Naive thymus-derived CD8-positive, alpha-beta T cell (primary cell): ENCODE measurements around the gene ANKRD37. TPM values are rescaled to one million over a fixed set of nuclear protein-coding genes. Genes with fewer than 3 reads are reported as not detected.

Source experiments
- ATAC-seq, 2 donors: fragments of 150-1000 bp; cut with Tn5 transposase in 1 of 2; sonication (Bioruptor Pico), chemical (Tn5 transposase) in 1 of 2; 1 replicate in 1 of 2; 2 replicates in 1 of 2; pipeline ENCODE4 v1.10.0; 2021; ENCODE audit warnings: mild to moderate bottlenecking in 2 of 2, moderate library complexity in 2 of 2
- POLR2A ChIA-PET: fragments of 350-600 bp; sonication (Branson Sonifier 250); formaldehyde crosslinking; loops from one replicate; lab custom pipeline; 2021; ENCODE audit warnings: antibody characterized with exemption; lab: Charles Lee
- DNase-seq, 10 donors: peaks; one replicate each; pipeline versions ENCODE4 v3.0.0 to v3.0.0-alpha.2; 2020 to 2022
- H3K27ac Mint-ChIP-seq, 10 donors: one replicate each; pipeline ENCODE4 v1.8.0; 2020 to 2022; ENCODE audit warnings: mild to moderate bottlenecking in 10 of 10, mixed read lengths in 10 of 10, moderate library complexity in 4 of 10, inconsistent platforms in 1 of 10
- H3K27me3 Mint-ChIP-seq, 5 donors: one replicate each; pipeline ENCODE4 v1.8.0; 2021 to 2022; ENCODE audit warnings: mixed read lengths in 5 of 5
- H3K36me3 Mint-ChIP-seq, 3 donors: one replicate each; pipeline ENCODE4 v1.8.0; 2020 to 2022; ENCODE audit warnings: mixed read lengths in 3 of 3, mild to moderate bottlenecking in 2 of 3, inconsistent platforms in 1 of 3
- H3K4me1 Mint-ChIP-seq, 4 donors: one replicate each; pipeline ENCODE4 v1.8.0; 2021 to 2022; ENCODE audit warnings: mixed read lengths in 4 of 4
- H3K4me3 Mint-ChIP-seq, 10 donors: one replicate each; pipeline ENCODE4 v1.8.0; 2020 to 2022; ENCODE audit warnings: mild to moderate bottlenecking in 10 of 10, mixed read lengths in 10 of 10, moderate library complexity in 6 of 10, inconsistent platforms in 1 of 10
- H3K9me3 Mint-ChIP-seq, 9 donors: one replicate each; pipeline ENCODE4 v1.8.0; 2020 to 2022; ENCODE audit warnings: mixed read lengths in 9 of 9, mild to moderate bottlenecking in 3 of 9, inconsistent platforms in 1 of 9, moderate library complexity in 1 of 9
- polyA plus RNA-seq, 3 donors: library from polyadenylated mRNA; unstranded; fragments of 300-500 nt; fragmentation: Illumina TruSeq; gene quantifications; one replicate each; pipeline ENCODE4 v1.2.3, GENCODE V29; 2021
- total RNA-seq, 8 experiments: library from RNA in 2 of 8; stranded (reverse) in 2 of 8; gene quantifications; one replicate each; pipeline ENCODE4 v1.2.3 and lab custom pipeline; 2021 to 2026

The ANKRD37 gene
- total and polyA plus RNA-seq, 5 experiments from 2014 or later: 5.0 to 12.4 (median 9.9) TPM

DNA sequence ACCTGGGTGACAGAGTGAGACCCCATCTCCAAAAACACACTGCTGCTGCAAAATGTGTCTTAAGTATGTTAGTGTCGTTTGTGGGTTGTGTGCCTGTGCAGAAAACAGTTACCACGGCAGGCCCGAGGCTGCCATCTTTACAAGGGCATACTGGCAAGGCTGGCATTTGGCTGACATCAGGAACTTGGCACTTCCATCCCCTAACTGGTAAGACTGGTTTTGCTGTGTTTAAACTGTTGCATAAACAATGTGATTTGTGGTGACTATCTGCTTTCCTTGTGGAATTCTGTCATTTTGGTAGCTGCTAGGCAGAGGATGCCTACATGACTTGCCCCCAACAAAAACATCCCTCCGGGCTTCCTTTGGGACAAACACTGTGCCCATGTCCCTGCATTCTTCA is 13.2 kb upstream of the ANKRD37 start:
- Mint-ChIP-seq H3K9me3 (peaks cover 0 to 15% (median 13%) of the 10 kb centered on the region in 9 donors), H3K4me1 (peaks cover 2 to 12% (median 11%) of the 10 kb centered on the region in 4 donors), H3K27me3 (peaks cover 4 to 25% (median 7%) of the 10 kb centered on the region in 5 donors), H3K4me3 (no peak overlapping the region), H3K27ac (no peak overlapping the region), H3K36me3 (peaks cover 0 to 16% (median 13%) of the 10 kb centered on the region in 3 donors)
- ATAC-seq (no peak), DNase-seq (no peak)
- POLR2A ChIA-PET: no interaction called here

DNA sequence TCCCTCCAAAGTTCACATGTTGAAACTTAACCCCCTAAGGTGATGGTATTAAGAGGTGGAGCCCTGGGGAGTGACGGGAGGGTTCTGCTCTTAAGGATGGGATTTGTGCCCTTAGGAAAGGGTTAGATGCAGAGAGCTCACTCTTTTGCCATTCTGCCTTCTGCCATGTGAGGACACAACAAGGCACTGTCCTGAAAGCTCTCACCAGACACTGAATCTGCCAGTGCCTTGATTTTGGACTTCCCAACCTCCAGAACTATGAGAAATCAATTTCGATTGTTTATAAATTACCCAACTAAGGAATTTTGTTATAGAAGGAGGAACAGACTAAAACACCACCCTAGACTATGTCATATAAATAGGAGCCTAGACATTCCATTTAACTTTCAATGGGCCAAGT is 12.6 kb upstream of the ANKRD37 start:
- POLR2A ChIA-PET: interaction anchor here (2.9 kb wide), 1 partner anchor 12 kb away, joined by 11 read pairs; the partner anchor contains the start of genes ANKRD37 and LRP2BP
- no peak overlapping the region for H3K27ac Mint-ChIP-seq

DNA sequence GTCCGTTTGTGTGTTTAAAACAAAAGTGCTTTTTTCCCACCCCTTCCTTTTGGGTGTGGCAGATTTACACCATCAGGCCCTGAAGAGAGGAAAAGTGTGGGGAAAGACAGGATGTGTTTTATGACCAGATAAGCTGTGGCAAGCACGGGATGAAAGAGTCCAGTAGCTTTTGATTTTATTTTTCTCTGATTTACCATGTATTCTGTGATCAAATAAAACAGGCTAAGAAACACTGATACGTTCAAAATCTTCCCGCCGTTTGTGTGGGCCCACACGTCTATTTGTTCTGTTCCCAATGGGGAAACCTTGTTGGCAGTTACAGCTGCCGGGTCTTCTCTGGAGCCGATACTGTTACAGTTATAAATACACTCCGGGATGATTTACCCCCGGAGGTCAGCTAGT is 11.7 kb upstream of the ANKRD37 start:
- H3K9me3 Mint-ChIP-seq: peaks cover 0 to 15% (median 13%) of the 10 kb centered on the region in 9 donors
- H3K4me1 Mint-ChIP-seq: peaks cover 2 to 12% (median 11%) of the 10 kb centered on the region in 4 donors
- peak overlapping the region in 7 of 10 donors; percentile 25 to 48 (median 38) for H3K4me3 Mint-ChIP-seq
- DNase-seq (no peak), ATAC-seq (no peak)
- peak overlapping the region in 1 of 10 donors; percentile 24 for H3K27ac Mint-ChIP-seq
- peaks cover 0 to 13% (median 12%) of the 10 kb centered on the region in 3 donors for H3K36me3 Mint-ChIP-seq
- H3K27me3 Mint-ChIP-seq: peaks cover 4 to 25% (median 7%) of the 10 kb centered on the region in 5 donors
- POLR2A ChIA-PET: interaction anchor here (2.9 kb wide), 1 partner anchor 11 kb away, joined by 11 read pairs; the partner anchor contains the start of genes ANKRD37 and LRP2BP

More for the DNA sequence above, 12.6 kb upstream of the ANKRD37 start:
- peaks cover 0 to 15% (median 13%) of the 10 kb centered on the region in 9 donors for H3K9me3 Mint-ChIP-seq
- no peak overlapping the region for H3K4me3 Mint-ChIP-seq
- H3K4me1 Mint-ChIP-seq: peaks cover 2 to 12% (median 11%) of the 10 kb centered on the region in 4 donors
- H3K36me3 Mint-ChIP-seq: peaks cover 0 to 13% (median 13%) of the 10 kb centered on the region in 3 donors
- H3K27me3 Mint-ChIP-seq: peaks cover 4 to 25% (median 7%) of the 10 kb centered on the region in 5 donors
- ATAC-seq: no peak
- DNase-seq: no peak

DNA sequence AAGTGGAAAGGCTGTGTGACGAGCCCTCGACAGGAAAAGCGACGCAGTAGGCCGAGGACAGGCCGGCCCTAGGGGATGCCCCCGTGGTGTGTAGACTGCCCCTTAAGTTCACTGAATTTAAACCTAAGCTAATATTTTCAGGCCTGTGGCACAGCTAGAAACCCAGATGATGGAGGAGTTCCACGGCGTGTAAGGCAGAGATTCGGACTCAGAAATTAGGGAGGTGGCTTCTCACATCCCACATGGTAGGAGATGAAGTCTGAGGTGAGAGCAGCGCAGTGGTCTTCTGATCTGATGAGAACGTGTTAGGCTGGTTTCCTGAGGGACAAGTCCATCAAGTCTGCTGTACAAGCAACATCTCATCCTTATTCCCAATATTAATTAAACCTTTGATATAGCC is 8.7 kb upstream of the ANKRD37 start:
- H3K4me3 Mint-ChIP-seq: no peak overlapping the region
- H3K4me1 Mint-ChIP-seq: peaks cover 2 to 14% (median 12%) of the 10 kb centered on the region in 4 donors
- H3K36me3 Mint-ChIP-seq: peaks cover 0 to 5% (median 1%) of the 10 kb centered on the region in 3 donors
- H3K27me3 Mint-ChIP-seq: peaks cover 4 to 25% (median 7%) of the 10 kb centered on the region in 5 donors
- POLR2A ChIA-PET: interaction anchor here (1.3 kb wide), 1 partner anchor 9 kb away, joined by 4 read pairs; the partner anchor contains the start of gene ANKRD37
- peaks cover 0 to 5% (median 0%) of the 10 kb centered on the region in 9 donors for H3K9me3 Mint-ChIP-seq
- no peak overlapping the region for H3K27ac Mint-ChIP-seq
- DNase-seq (no peak), ATAC-seq (no peak)

DNA sequence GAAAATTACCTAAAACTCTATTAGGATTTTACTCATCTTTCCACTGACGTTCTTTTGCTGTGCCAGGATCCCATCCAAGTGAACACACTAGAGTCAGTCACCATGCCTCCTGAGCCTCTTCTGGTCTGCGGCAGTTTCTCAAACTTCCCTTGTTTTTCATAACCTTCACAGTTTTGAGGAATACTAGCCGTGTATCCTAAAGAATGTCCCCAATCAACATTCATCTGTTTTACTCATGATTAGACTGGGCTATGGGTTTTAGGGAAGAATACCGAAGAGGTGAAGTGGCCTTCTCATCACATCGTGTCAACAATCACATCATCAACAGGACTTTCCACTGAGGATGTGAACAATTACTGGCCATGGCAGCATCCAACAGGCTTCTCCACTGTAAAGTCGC is 5.7 kb upstream of the ANKRD37 start:
- ATAC-seq (no peak), DNase-seq (no peak)
- H3K4me1 Mint-ChIP-seq: peaks cover 8 to 18% (median 16%) of the 10 kb centered on the region in 4 donors
- H3K27ac Mint-ChIP-seq: no peak overlapping the region
- H3K27me3 Mint-ChIP-seq: peaks cover 0 to 2% (median under 1%) of the 10 kb centered on the region in 5 donors
- H3K9me3 Mint-ChIP-seq: peaks cover 0 to 1% (median 0%) of the 10 kb centered on the region in 9 donors
- POLR2A ChIA-PET: no interaction called here
- no peak overlapping the region for H3K4me3 Mint-ChIP-seq
- H3K36me3 Mint-ChIP-seq: no peaks in the 10 kb centered on the region

DNA sequence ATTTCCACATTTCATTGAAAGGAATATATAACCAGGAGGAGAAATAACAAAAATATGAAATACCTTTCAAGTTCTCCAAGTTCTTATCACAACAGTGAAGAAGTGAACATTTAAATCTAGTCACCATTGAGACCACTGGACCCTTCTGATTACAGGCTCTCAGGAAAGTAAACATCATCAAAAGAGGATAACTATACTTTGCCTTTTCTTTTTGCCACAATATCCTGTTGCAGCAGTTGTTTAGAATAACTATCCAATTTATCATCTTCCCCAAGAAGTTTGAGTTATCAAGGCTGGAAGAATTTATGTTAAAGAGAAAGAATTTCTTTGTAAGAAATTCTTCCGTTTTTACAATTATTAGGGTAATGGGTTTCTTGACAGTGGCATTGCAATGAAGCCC is 4.5 kb upstream of the ANKRD37 start:
- no peak overlapping the region for H3K4me3 Mint-ChIP-seq
- POLR2A ChIA-PET: no interaction called here
- ATAC-seq (no peak), DNase-seq (no peak)
- H3K36me3 Mint-ChIP-seq: no peaks in the 10 kb centered on the region
- H3K4me1 Mint-ChIP-seq: peaks cover 10 to 23% (median 20%) of the 10 kb centered on the region in 4 donors
- H3K9me3 Mint-ChIP-seq: no peaks in the 10 kb centered on the region
- H3K27ac Mint-ChIP-seq: peak overlapping the region in 3 of 10 donors; percentile 0 to 15 (median 0)
- H3K27me3 Mint-ChIP-seq: no peaks in the 10 kb centered on the region

DNA sequence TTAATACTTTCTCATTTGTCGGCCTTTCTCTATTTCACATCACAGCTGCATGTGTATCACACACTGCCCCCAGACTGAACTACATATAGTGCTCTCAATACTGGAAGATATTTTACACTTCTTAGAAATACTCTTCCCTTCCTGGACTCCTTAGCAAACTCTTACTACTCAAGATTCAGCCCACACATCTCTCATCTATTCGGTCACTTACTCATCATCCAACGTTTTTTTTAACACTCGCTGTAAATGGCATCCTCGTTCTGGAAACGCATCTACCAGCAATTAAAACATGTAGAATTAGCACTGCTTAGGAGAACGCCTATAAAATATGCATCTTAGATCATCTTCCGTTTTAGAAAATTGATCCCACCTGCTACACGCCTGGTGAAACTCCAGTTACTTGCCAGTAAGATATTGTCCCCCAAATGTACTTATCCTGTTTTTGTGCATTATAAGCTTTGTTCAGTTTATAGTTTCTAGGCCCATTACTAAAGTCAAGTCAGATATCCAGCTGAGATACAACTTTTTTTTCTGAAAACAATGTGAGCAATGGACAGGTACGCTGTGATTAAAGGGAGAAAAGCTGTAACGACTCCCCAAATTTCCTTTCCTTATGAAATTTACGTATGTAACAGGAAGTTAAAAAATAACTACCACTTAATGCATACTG is 1.9 kb upstream of the ANKRD37 start:
- H3K36me3 Mint-ChIP-seq: peaks cover 0 to 6% (median 3%) of the 10 kb centered on the region in 3 donors
- DNase-seq: peak in 1 of 10 donors; percentile 7
- POLR2A ChIA-PET: interaction anchor here (0.9 to 3.3 kb wide), 4 partner anchors 9 to 185 kb away, joined by 3 to 45 read pairs (median 9); partner anchors contain the start of genes SNX25 and UFSP2
- peak overlapping the region; percentile 83 to 99 (median 98) for H3K27ac Mint-ChIP-seq
- peak overlapping the region; percentile 5 to 98 (median 96) for H3K4me3 Mint-ChIP-seq
- H3K27me3 Mint-ChIP-seq: no peaks in the 10 kb centered on the region
- ATAC-seq: no peak
- H3K4me1 Mint-ChIP-seq: peaks cover 10 to 30% (median 26%) of the 10 kb centered on the region in 4 donors
- no peaks in the 10 kb centered on the region for H3K9me3 Mint-ChIP-seq

DNA sequence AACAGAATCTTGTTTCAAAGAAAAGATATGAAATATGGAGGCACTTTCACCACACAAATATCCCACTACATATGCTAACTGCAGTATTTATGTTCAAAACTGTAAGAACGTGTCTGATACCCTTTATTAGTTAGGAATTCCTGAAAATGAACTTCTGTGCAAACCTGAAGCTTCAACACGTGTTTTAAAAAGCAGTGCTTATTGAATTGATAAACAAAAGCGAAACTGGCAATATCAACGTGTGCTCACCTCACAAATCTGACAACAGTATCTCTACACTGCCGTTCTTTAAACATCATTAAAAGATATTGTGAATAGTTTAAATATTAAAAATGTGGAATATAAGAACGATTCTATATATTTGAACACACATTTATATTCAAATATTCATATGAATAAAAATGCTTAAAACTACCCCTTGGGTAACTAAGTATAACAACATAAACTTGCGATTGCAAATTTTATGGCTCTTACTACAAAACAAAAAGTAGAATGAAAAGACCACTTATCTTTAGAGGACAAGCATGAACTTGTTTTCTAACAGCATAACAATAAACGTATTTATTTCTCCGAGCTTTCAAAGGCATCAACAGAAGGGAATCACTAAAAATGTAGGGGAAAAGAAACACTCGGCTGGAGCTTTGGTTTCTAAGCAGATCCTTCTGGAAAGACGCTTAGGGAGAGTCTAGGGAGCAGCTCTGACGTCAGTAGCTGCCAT is 1.2 kb upstream of the ANKRD37 start, which contains the start of gene LRP2BP:
TSS of gene LRP2BP (minus strand) at position 687 of the 718 bp plus-strand sequence. CDS start 17,738 bp downstream, outside the sequence.
- DNase-seq: peak in 3 of 10 donors; percentile 23 to 41 (median 28)
- POLR2A ChIA-PET: interaction anchor here (0.6 to 3.3 kb wide), 12 partner anchors 10 to 854 kb away, joined by 3 to 45 read pairs (median 5); partner anchors contain the start of genes CCDC110, SLC25A4, SNX25 and UFSP2
- Mint-ChIP-seq H3K4me1 (peaks cover 10 to 30% (median 26%) of the 10 kb centered on the region in 4 donors), H3K27ac (peak within 1 kb of the TSS; percentile 94 to 99 (median 98)), H3K36me3 (peaks cover 0 to 13% (median 8%) of the 10 kb centered on the region in 3 donors), H3K27me3 (no peaks in the 10 kb centered on the region), H3K9me3 (no peaks in the 10 kb centered on the region), H3K4me3 (peak within 1 kb of the TSS; percentile 83 to 98 (median 96))
- ATAC-seq: no peak

DNA sequence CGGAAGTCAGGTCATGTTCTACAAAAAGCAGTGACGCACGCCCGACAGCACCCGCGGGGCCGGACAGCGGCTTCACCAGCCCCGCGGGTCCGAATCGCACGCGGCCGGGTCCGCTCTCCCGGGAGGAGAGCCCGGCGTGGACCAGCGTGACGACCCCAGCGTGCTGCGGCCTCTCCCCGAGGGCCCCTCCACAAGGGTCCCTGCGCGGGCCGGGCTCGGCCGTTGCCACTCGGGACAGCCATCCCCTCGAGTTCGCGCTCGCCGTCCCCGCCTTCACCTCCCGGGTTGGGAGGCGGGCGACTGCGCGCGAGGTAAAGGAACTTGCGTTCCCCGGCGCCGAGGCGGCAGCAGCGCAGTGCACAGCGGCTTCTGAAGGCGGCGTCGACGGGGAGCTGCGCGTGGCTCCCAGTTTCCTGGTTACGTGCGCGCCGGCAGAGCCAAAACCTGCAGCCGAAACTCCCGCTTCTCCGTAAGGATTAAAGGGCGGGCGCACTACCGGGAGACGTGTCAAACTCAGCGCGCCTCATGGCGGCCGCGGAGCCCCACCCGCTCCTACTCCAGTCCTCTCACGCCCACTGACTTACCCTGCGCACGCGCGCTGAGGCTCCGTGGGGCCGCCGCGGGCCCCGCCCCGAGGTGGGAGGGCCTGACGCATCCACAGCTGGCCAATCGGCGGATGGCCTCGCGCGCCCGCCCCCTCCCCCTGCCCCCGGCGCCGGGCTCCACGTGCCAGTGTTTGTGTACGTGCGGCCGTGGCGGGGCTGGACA is 501 bp upstream of the ANKRD37 start:
- H3K4me3 Mint-ChIP-seq: peak overlapping the region; percentile 83 to 98 (median 96)
- peaks cover 0 to 19% (median 8%) of the 10 kb centered on the region in 3 donors for H3K36me3 Mint-ChIP-seq
- peak; percentile 89 to 90 for ATAC-seq
- H3K27me3 Mint-ChIP-seq: no peaks in the 10 kb centered on the region
- no peaks in the 10 kb centered on the region for H3K9me3 Mint-ChIP-seq
- DNase-seq: peak; percentile 94 to 98 (median 96)
- POLR2A ChIA-PET: interaction anchor here (0.6 to 3.3 kb wide), 14 partner anchors 8 to 855 kb away, joined by 3 to 45 read pairs (median 5); partner anchors contain the start of genes CCDC110, SLC25A4, SNX25 and UFSP2
- peak overlapping the region; percentile 94 to 99 (median 98) for H3K27ac Mint-ChIP-seq
- peaks cover 10 to 30% (median 26%) of the 10 kb centered on the region in 4 donors for H3K4me1 Mint-ChIP-seq

DNA sequence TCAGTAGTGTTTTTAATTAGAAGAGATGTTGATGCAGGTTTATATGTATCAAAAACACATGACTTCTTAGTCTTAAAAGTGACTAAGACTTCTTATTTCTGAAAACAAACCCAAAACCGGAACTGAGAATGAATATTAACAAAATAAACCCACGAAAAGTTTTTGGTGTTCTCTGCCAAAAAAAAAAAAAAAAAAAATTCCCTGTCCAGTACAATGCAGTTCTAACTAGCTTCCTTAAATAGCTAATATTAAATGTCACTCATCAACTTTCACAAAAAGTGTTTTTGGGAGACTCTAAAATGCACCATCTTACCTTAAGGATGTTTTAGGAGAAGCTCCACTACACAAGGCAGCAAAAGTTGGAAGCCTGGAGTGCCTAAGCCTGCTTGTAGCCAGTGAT is 2.0 kb downstream of the ANKRD37 start:
- POLR2A ChIA-PET: interaction anchor here (1.0 kb wide), 1 partner anchor 27 kb away, joined by 3 read pairs; no protein-coding TSS in a partner anchor
- Mint-ChIP-seq H3K9me3 (no peaks in the 10 kb centered on the region), H3K27ac (no peak overlapping the region), H3K4me1 (peaks cover 10 to 27% (median 25%) of the 10 kb centered on the region in 4 donors), H3K36me3 (peaks cover 0 to 42% (median 12%) of the 10 kb centered on the region in 3 donors), H3K4me3 (no peak overlapping the region), H3K27me3 (no peaks in the 10 kb centered on the region)
- ATAC-seq: no peak
- DNase-seq: no peak

DNA sequence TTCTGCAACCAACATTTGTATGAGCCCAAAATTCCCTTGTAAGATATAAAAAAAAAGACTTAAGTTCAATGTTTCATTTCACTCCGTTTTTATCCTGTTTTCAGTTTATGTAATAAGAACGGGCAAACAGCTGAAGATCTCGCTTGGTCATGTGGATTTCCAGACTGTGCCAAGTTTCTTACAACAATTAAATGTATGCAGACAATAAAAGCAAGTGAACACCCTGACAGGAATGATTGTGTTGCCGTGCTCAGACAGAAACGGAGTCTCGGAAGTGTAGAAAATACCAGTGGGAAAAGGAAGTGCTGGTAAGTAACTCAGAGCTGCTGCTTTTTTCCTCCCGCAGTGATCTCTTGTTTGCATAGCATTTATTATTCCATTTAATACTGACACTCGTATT is 2.8 kb downstream of the ANKRD37 start:
- Mint-ChIP-seq H3K36me3 (peaks cover 0 to 48% (median 12%) of the 10 kb centered on the region in 3 donors), H3K4me1 (peaks cover 8 to 24% (median 20%) of the 10 kb centered on the region in 4 donors), H3K27ac (peak overlapping the region in 1 of 10 donors; percentile 6), H3K9me3 (no peaks in the 10 kb centered on the region), H3K27me3 (no peaks in the 10 kb centered on the region), H3K4me3 (no peak overlapping the region)
- ATAC-seq (no peak), DNase-seq (no peak)
- POLR2A ChIA-PET: interaction anchor here (1.0 kb wide), 1 partner anchor 26 kb away, joined by 3 read pairs; no protein-coding TSS in a partner anchor
